IMR-90 (cell line): ENCODE results near the gene XPO4. TPM values are rescaled to one million over a fixed set of nuclear protein-coding genes. Genes with fewer than 3 reads are reported as not detected.

Experiments used
- ATAC-seq: fragments of 200-7000 bp; cut with Tn5 transposase; 2 replicates; pipeline ENCODE4 v1.9.1; 2020; ENCODE audit warnings: low read depth, mild to moderate bottlenecking, moderate library complexity
- BruUV-seq: library from RNA; stranded (reverse); fragments of 400-500 nt; replicated peaks from 2 replicates; lab custom pipeline; 2021; lab: Mats Ljungman, UMichigan
- CTCF ChIA-PET: fragments of 300-600 bp; formaldehyde crosslinking; extraction: SDS; loops from one replicate; lab custom pipeline; 2021; ENCODE audit warnings: antibody characterized with exemption; lab: Yijun Ruan, JAX
- POLR2A ChIA-PET: fragments of 300-600 bp; sonication (Branson Sonifier 250); formaldehyde crosslinking; loops from one replicate; lab custom pipeline; 2022; ENCODE audit warnings: antibody characterized with exemption; ENCODE audit not compliant: unreplicated experiment; lab: Charles Lee
- DNase-seq: peaks from one replicate; pipeline ENCODE4 v3.0.0; 2013
- H2AFZ ChIP-seq: replicated peaks from 2 replicates; pipeline ENCODE3; 2013; ENCODE audit warnings: low read length, mild to moderate bottlenecking; ENCODE audit not compliant: poor library complexity
- H2AK5ac ChIP-seq: 2 replicates; pipeline ENCODE4 v1.6.1; 2013; ENCODE audit warnings: low read depth, low read length, inconsistent platforms
- H2AK9ac ChIP-seq: replicated peaks from 2 replicates; pipeline ENCODE3; 2013; ENCODE audit warnings: mild to moderate bottlenecking, low read depth, low read length, moderate library complexity; ENCODE audit not compliant: poor library complexity
- H2BK120ac ChIP-seq: 2 replicates; pipeline ENCODE4 v1.6.1; 2013; ENCODE audit warnings: low read depth, low read length, inconsistent platforms
- H2BK15ac ChIP-seq: 3 replicates; pipeline ENCODE4 v1.6.1; 2013; ENCODE audit warnings: low read depth, low read length, inconsistent platforms
- H2BK20ac ChIP-seq: 2 replicates; pipeline ENCODE4 v1.6.1; 2013; ENCODE audit warnings: low read depth, mild to moderate bottlenecking, inconsistent platforms, low read length, moderate library complexity
- H2BK5ac ChIP-seq: 2 replicates; pipeline ENCODE4 v1.6.1; 2013; ENCODE audit warnings: mild to moderate bottlenecking, low read depth, low read length, inconsistent platforms; ENCODE audit not compliant: poor library complexity, severe bottlenecking
- H3K14ac ChIP-seq: replicated peaks from 2 replicates; pipeline ENCODE4 v1.6.1; 2013; ENCODE audit warnings: low read depth, low read length, inconsistent platforms
- H3K18ac ChIP-seq: 2 replicates; pipeline ENCODE4 v1.6.1; 2013; ENCODE audit warnings: low read depth, low read length, control low read depth
- H3K23ac ChIP-seq: 2 replicates; pipeline ENCODE4 v1.6.1; 2013; ENCODE audit warnings: low read depth, low read length, inconsistent platforms
- H3K27ac ChIP-seq: 2 replicates; pipeline ENCODE4 v1.5.1; 2013; ENCODE audit warnings: mild to moderate bottlenecking, control low read depth, low read length; ENCODE audit not compliant: insufficient read depth
- H3K27me3 ChIP-seq: 2 replicates; pipeline ENCODE4 v1.6.1; 2013; ENCODE audit warnings: low read length; ENCODE audit not compliant: control insufficient read depth, insufficient read depth
- H3K36me3 ChIP-seq: 2 replicates; pipeline ENCODE4 v1.6.1; 2013; ENCODE audit warnings: low read length, mixed read lengths; ENCODE audit not compliant: control insufficient read depth, insufficient read depth
- H3K4ac ChIP-seq: 2 replicates; pipeline ENCODE4 v1.6.1; 2013; ENCODE audit warnings: low read depth, low read length, inconsistent platforms
- H3K4me1 ChIP-seq: 2 replicates; pipeline ENCODE4 v1.6.1; 2013; ENCODE audit warnings: low read length, mixed read lengths; ENCODE audit not compliant: control insufficient read depth, insufficient read depth
- H3K4me2 ChIP-seq: 2 replicates; pipeline ENCODE4 v1.6.1; 2013; ENCODE audit warnings: low read depth, mild to moderate bottlenecking, control low read depth, low read length, moderate library complexity
- H3K4me3 ChIP-seq: 2 replicates; pipeline ENCODE4 v1.5.1; 2013; ENCODE audit warnings: low read depth, mild to moderate bottlenecking, control low read depth, low read length, moderate library complexity; ENCODE audit not compliant: insufficient read depth
- H3K56ac ChIP-seq: 2 replicates; pipeline ENCODE4 v1.6.1; 2013; ENCODE audit warnings: low read length, inconsistent platforms; ENCODE audit not compliant: insufficient read depth; ENCODE audit errors: extremely low read depth
- H3K79me1 ChIP-seq, 2 experiments: 2 replicates each; pipeline ENCODE4 v1.6.1; 2013; ENCODE audit warnings: low read length in 2 of 2, inconsistent platforms in 1 of 2, low read depth in 1 of 2
- H3K9ac ChIP-seq: 2 replicates; pipeline ENCODE4 v1.6.1; 2013; ENCODE audit warnings: low read depth, low read length, control low read depth
- H3K9me1 ChIP-seq: 2 replicates; pipeline ENCODE4 v1.6.1; 2013; ENCODE audit warnings: low read length, inconsistent platforms; ENCODE audit not compliant: insufficient read depth
- H3K9me3 ChIP-seq: 2 replicates; pipeline ENCODE4 v1.6.1; 2013; ENCODE audit warnings: low read length; ENCODE audit not compliant: control insufficient read depth, insufficient read depth
- H4K20me1 ChIP-seq: 2 replicates; pipeline ENCODE4 v1.6.1; 2013; ENCODE audit warnings: low read length, inconsistent platforms; ENCODE audit not compliant: insufficient read depth
- H4K5ac ChIP-seq: 2 replicates; pipeline ENCODE4 v1.6.1; 2013; ENCODE audit warnings: mild to moderate bottlenecking, low read depth, low read length, control low read depth
- H4K8ac ChIP-seq, 2 experiments: 2 replicates each; pipeline ENCODE4 v1.6.1; 2013; ENCODE audit warnings: low read depth in 2 of 2, low read length in 2 of 2, control low read depth in 1 of 2, inconsistent platforms in 1 of 2
- H4K91ac ChIP-seq: 2 replicates; pipeline ENCODE4 v1.6.1; 2013; ENCODE audit warnings: low read depth, low read length, inconsistent platforms; ENCODE audit not compliant: insufficient read depth
- BHLHE40 ChIP-seq: fragments of 150-350 bp; IDR thresholded peaks from 2 replicates; pipeline ENCODE4 v1.6.1; 2016; ENCODE audit warnings: mild to moderate bottlenecking, low read depth, low read length
- MAFK ChIP-seq: IDR thresholded peaks from 2 replicates; pipeline ENCODE4 v1.6.1; 2012; ENCODE audit warnings: low read depth, low read length, improper control_type of control experiment
- MXI1 ChIP-seq: IDR thresholded peaks from 2 replicates; pipeline ENCODE4 v1.6.1; 2012; ENCODE audit warnings: low read depth, mild to moderate bottlenecking, low read length, moderate library complexity, borderline replicate concordance
- SMC3 ChIP-seq: fragments of 150-350 bp; IDR thresholded peaks from 2 replicates; pipeline ENCODE4 v1.6.1; 2016; ENCODE audit warnings: low read depth, mild to moderate bottlenecking, antibody characterized with exemption, low read length, moderate library complexity
- WGBS, 2 experiments: methylation state at CpG; one replicate each; pipeline versions ENCODE4 v1.1.5 to v1.1.7; 2013; ENCODE audit warnings: missing lambda C conversion rate in 2 of 2; ENCODE audit not compliant: insufficient read length in 1 of 2; ENCODE audit errors: extremely low coverage in 2 of 2; 5-methylcytosine and 5-hydroxymethylcytosine counted together
- dilution Hi-C: fragments of 300-500 bp; cut with HindIII; formaldehyde crosslinking; loops from one replicate; pipeline ENCODE4 v1.14.3; 2018; ENCODE audit warnings: low sequenced_read_pairs; ENCODE audit not compliant: unreplicated experiment
- in situ Hi-C: fragments of 300-500 bp; cut with MboI; formaldehyde crosslinking; loops from 3 replicates; pipeline ENCODE4 v1.14.3; 2019; ENCODE audit warnings: low sequenced_read_pairs, inconsistent platforms, mixed read lengths
- intact Hi-C: fragments of 100-400 bp; cut with micrococcal nuclease; formaldehyde crosslinking; loops from 2 replicates; pipeline ENCODE4 v1.10.0; 2022
- polyA plus RNA-seq, 3 experiments: library from polyadenylated mRNA; depleted of rRNA; stranded (reverse); fragments of >200 nt; gene quantifications; 2 replicates each; pipeline ENCODE4 v1.2.3, GENCODE V29; 2012; ENCODE audit warnings: low replicate concordance in 1 of 3
- total RNA-seq: library from RNA; depleted of rRNA; stranded (reverse); fragments of >200 nt; gene quantifications from 2 replicates; pipeline ENCODE4 v1.2.3, GENCODE V29; 2012
- TF ChIP-seq, protein P1 (sequence below): conservative IDR thresholded peaks from 2 replicates; pipeline ENCODE4 v1.5.1; 2012; ENCODE audit warnings: mild to moderate bottlenecking, low read depth, low read length, improper control_type of control experiment

Gene XPO4
- total and polyA plus RNA-seq, 2 of the 4 experiments (the other 2 are of a cell fraction), result 5.0 to 21.1 TPM

- TF ChIP-seq SMC3, result peak; percentile 92
These were observed 22.3 kb upstream of the XPO4 start (continued) for GRCh38 chr13:20924758-20925394.

- Histone ChIP-seq H3K23ac (no peak overlapping the region), H2BK5ac (no peak overlapping the region), H3K9ac (no peak overlapping the region), H3K18ac (no peak overlapping the region), H2AK5ac (no peak overlapping the region), H2BK20ac (no peak overlapping the region), H2AFZ (no peak overlapping the region), H3K27ac (no peak overlapping the region), H3K4me1 (no peaks in the 10 kb centered on the region), H4K5ac (no peak overlapping the region), H3K56ac (no peak overlapping the region), H3K9me1 (no peaks in the 10 kb centered on the region), H4K91ac (no peak overlapping the region), H3K14ac (no peak overlapping the region), H3K9me3 (no peaks in the 10 kb centered on the region), H2AK9ac (no peak overlapping the region), H3K27me3 (0 out of 2 replicates have a peak, but pooled peaks cover 2% of the 10 kb centered on the region), H2BK15ac (no peak overlapping the region), H4K8ac (no peak overlapping the region), H2BK120ac (no peak overlapping the region), H3K36me3 (no peaks in the 10 kb centered on the region), H3K4ac (no peak overlapping the region), H3K79me1 (no peaks in the 10 kb centered on the region; a peak in 1 of 4 replicates), H3K4me3 (no peak overlapping the region), H4K20me1 (no peaks in the 10 kb centered on the region), H3K4me2 (no peak overlapping the region)
- DNase-seq, result no peak
- in situ Hi-C loops (loop anchor here (5.0 to 10.0 kb wide), 2 partner anchors 206 to 738 kb away; no protein-coding TSS in a partner anchor), dilution Hi-C loops (no loop called here), intact Hi-C loops (loop anchor here (5.0 kb wide), 1 partner anchor 726 kb away; no protein-coding TSS in a partner anchor)
- BruUV-seq, result no TSS peak
- ChIA-PET POLR2A (no interaction called here), CTCF (interaction anchor here (0.7 to 1.6 kb wide), 3 partner anchors 95 to 965 kb away, joined by 3 to 5 read pairs (median 4); partner anchors contain the start of gene ZMYM2)
- TF ChIP-seq, protein P1, sequence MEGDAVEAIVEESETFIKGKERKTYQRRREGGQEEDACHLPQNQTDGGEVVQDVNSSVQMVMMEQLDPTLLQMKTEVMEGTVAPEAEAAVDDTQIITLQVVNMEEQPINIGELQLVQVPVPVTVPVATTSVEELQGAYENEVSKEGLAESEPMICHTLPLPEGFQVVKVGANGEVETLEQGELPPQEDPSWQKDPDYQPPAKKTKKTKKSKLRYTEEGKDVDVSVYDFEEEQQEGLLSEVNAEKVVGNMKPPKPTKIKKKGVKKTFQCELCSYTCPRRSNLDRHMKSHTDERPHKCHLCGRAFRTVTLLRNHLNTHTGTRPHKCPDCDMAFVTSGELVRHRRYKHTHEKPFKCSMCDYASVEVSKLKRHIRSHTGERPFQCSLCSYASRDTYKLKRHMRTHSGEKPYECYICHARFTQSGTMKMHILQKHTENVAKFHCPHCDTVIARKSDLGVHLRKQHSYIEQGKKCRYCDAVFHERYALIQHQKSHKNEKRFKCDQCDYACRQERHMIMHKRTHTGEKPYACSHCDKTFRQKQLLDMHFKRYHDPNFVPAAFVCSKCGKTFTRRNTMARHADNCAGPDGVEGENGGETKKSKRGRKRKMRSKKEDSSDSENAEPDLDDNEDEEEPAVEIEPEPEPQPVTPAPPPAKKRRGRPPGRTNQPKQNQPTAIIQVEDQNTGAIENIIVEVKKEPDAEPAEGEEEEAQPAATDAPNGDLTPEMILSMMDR, result no peak
- TF ChIP-seq MXI1, result no peak
- TF ChIP-seq MAFK, result no peak
- TF ChIP-seq BHLHE40, result no peak
- ATAC-seq, result no peak
- no CpG with 5 or more reads among the region's 4 CpGs for WGBS, 2 experiments
These were observed 20.7 kb upstream of the XPO4 start for GRCh38 chr13:20923272-20923671.
